Adrenal gland (tissue), 12 donors: ENCODE results near the gene PFKFB4. TPM values are rescaled to one million over a fixed set of nuclear protein-coding genes. Genes with fewer than 3 reads are reported as not detected.

Experiments used
- DNase-seq, 7 donors: peaks; one replicate each; pipeline ENCODE4 v3.0.0-alpha.2; 2019 to 2020
- H3K27ac ChIP-seq, 5 donors: fragments of 200-600 bp; sonication (generic) in 4 of 5; 1 replicate in 3 of 5; 2 replicates in 2 of 5; pipeline versions ENCODE4 v1.5.1 to v1.8.0; 2016 to 2020; ENCODE audit warnings: mild to moderate bottlenecking in 1 of 5
- H3K27me3 ChIP-seq: fragments of 200-600 bp; 2 replicates; pipeline ENCODE4 v1.8.0; 2021
- H3K36me3 ChIP-seq, 2 donors: fragments of 200-600 bp; replicated peaks in 1 of 2; 1 replicate in 1 of 2; 2 replicates in 1 of 2; pipeline versions ENCODE4 v1.5.1 to v1.8.0; 2018 to 2022
- H3K4me1 ChIP-seq, 2 donors: fragments of 200-600 bp; replicated peaks in 1 of 2; 1 replicate in 1 of 2; 2 replicates in 1 of 2; pipeline versions ENCODE4 v1.5.1 to v1.8.0; 2018 to 2021
- H3K4me3 ChIP-seq, 4 donors: fragments of 200-600 bp; sonication (generic) in 3 of 4; one replicate each; pipeline ENCODE4 v1.5.1; 2016 to 2018
- H3K9me3 ChIP-seq, 3 donors: fragments of 200-600 bp; sonication (generic) in 1 of 3; replicated peaks in 1 of 3; 1 replicate in 2 of 3; 2 replicates in 1 of 3; pipeline versions ENCODE4 v1.5.1 to v1.8.0; 2016 to 2021
- POLR2A ChIP-seq, 2 donors: fragments of 450-650 bp; IDR thresholded peaks; one replicate each; pipeline ENCODE4 v1.6.1; 2017; ENCODE audit warnings: antibody characterized with exemption in 2 of 2, mild to moderate bottlenecking in 2 of 2, moderate library complexity in 1 of 2
- WGBS, 4 donors: extraction: QIAGEN DNeasy Blood & Tissue Kit in 2 of 4; methylation state at CpG; one replicate each; pipeline versions ENCODE4 v1.1.5 to v1.1.7; 2013 to 2017; 5-methylcytosine and 5-hydroxymethylcytosine counted together
- intact Hi-C, 2 donors: fragments of 100-400 bp; cut with DNase I; formaldehyde crosslinking; loops; one replicate each; pipeline versions ENCODE4 v1.14.1 to v1.15.0; 2022 to 2023
- polyA plus RNA-seq, 3 donors: library from polyadenylated mRNA; stranded (reverse); fragments of 200-250 nt in 2 of 3; fragments of 350-450 nt in 1 of 3; fragmentation: Illumina TruSeq in 1 of 3; extraction: RNeasy Lipid Tissue Mini Kit (QIAGEN cat#74804) in 1 of 3; gene quantifications; one replicate each; pipeline ENCODE4 v1.2.3, GENCODE V29; 2013 to 2014
- total RNA-seq, 9 donors: library from RNA; depleted of rRNA in 4 of 9; stranded (reverse); fragments of >200 nt in 4 of 9; fragments of 120-200 nt in 1 of 9; fragmentation: NEBNext Ultra II Directional in 1 of 9; extraction: Animal tissue kit (Norgen Biotek cat#: 25700) in 1 of 9; gene quantifications; one replicate each; pipeline versions ENCODE4 v1.1.0 to v1.2.4, GENCODE V29; 2013 to 2023
- TF ChIP-seq, protein P1 (sequence below), 6 experiments: fragments of 450-650 bp in 4 of 6; fragments of 200-600 bp in 2 of 6; sonication (generic) in 1 of 6; IDR thresholded peaks; 1 replicate in 5 of 6; 2 replicates in 1 of 6; pipeline versions ENCODE4 v1.5.1 to v1.8.0; 2016 to 2021; ENCODE audit warnings: antibody characterized with exemption in 6 of 6, mild to moderate bottlenecking in 2 of 6, moderate library complexity in 1 of 6
- donor health status: healthy with polysubstance abuse.
- donor health status: Bipolar disorder and iron deficiency.
- donor health status: DM: yes; HTN: yes; CAD: no.
- donor health status: DM: no; HTN: no; CAD: no.
- donor health status: DM: no; HTN: no; CAD: no.
- donor health status: DM: yes; HTN: yes; CAD: no.

The PFKFB4 gene
- total and polyA plus RNA-seq, 12 donors, result 1.8 to 12.9 (median 4.5) TPM

DNA sequence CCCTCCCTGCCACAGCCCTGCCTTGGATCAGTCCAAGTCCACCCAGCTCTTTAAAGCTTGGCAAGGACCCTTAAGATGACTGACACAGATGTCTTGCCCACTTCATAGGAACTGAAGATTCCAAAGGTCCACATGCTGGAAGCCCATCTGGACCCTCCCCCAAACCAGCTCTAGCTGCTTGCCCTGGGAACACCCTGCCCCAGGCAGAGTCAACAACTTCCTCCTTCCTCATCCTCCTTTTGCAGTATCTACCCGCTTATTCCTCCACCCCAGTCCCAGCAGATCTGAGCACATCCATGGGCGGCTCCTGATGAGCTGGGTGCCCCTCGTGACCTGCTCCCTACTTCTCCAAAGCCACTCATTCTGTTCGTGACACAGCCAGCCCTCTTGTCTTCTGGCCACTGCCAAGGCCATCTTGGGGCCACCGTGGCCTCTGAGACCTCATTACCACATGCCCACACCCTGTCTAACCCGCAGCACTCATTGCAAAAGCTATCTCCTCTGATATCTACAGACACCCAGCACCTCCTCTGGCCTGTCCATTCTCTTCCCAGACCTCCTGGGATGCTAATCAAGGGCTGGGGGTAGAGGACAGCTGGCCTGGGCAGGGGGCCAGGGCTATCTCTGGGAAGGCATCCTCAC, 2.0 kb upstream of the PFKFB4 start:
- intact Hi-C loops, result no loop called here

DNA sequence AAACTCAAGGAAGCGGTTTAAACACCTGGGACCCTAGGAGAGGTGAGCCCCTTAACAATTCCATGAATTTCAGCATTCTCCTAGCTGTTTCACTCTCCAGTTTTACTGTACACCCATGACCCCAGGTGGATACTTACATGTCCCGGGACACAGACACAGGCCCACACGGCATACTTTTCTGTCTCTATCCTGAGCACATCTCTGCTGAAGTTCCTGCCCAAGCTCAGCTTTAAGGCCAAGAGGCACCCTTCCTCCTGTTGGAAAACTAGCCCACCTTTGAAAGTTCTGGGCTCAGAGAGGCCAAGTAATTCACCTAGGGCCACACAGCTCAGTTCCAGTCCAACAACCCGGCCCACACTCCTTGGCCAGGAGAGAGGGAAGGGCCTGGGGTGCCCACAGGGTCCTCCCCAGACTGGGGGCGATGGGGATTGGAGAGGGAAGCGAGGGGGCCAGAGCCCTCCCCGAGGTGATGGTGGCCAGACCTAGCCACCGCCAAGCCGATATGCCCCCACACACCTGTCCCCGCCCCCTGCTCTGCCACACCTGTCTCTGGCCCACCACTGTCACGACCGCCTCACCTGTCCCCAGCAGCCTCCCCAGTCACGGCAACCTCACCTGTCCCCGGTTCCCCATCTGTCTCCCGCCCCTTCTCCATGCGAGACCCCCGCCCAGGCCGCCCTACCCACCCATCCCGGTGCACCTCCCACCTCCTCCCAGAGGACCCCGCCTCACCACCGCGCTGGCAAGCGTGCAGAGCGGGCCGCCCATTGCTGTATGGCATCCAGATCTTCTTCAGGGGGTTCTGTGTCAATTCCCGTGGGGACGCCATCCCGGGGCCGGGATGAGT, 431 bp downstream of the PFKFB4 start:
- 21 to 30% (median 25%) methylated on average over 11 to 29 of the region's 29 CpGs for WGBS, 4 donors
- intact Hi-C loops, result no loop called here
- Histone ChIP-seq H3K4me1 (peaks cover 14 to 41% of the 10 kb centered on the region in 2 donors), H3K27ac (peak overlapping the region in 1 of 5 donors; percentile 57), H3K9me3 (no peaks in the 10 kb centered on the region), H3K4me3 (peak overlapping the region in 2 of 4 donors; percentile 28 to 67), H3K36me3 (no peaks in the 10 kb centered on the region), H3K27me3 (no peaks in the 10 kb centered on the region)
- peak in 1 of 2 donors; percentile 30 for TF ChIP-seq POLR2A (IDR thresholded peaks at IDR 0.05)
- TF ChIP-seq, protein P1, sequence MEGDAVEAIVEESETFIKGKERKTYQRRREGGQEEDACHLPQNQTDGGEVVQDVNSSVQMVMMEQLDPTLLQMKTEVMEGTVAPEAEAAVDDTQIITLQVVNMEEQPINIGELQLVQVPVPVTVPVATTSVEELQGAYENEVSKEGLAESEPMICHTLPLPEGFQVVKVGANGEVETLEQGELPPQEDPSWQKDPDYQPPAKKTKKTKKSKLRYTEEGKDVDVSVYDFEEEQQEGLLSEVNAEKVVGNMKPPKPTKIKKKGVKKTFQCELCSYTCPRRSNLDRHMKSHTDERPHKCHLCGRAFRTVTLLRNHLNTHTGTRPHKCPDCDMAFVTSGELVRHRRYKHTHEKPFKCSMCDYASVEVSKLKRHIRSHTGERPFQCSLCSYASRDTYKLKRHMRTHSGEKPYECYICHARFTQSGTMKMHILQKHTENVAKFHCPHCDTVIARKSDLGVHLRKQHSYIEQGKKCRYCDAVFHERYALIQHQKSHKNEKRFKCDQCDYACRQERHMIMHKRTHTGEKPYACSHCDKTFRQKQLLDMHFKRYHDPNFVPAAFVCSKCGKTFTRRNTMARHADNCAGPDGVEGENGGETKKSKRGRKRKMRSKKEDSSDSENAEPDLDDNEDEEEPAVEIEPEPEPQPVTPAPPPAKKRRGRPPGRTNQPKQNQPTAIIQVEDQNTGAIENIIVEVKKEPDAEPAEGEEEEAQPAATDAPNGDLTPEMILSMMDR (IDR thresholded peaks at IDR 0.05), result no peak
- DNase-seq, result no peak

More for the DNA sequence above, 2.0 kb upstream of the PFKFB4 start:
- Histone ChIP-seq H3K9me3 (no peaks in the 10 kb centered on the region), H3K4me3 (no peak overlapping the region), H3K4me1 (peaks cover 14 to 41% of the 10 kb centered on the region in 2 donors), H3K27me3 (no peaks in the 10 kb centered on the region), H3K36me3 (no peaks in the 10 kb centered on the region), H3K27ac (peak overlapping the region in 2 of 5 donors; percentile 45 to 75)
- TF ChIP-seq, protein P1 (IDR thresholded peaks at IDR 0.05), result no peak
- no peak for TF ChIP-seq POLR2A (IDR thresholded peaks at IDR 0.05)
- DNase-seq, result peak; percentile 34 to 72 (median 51)
- WGBS, 4 donors, result 37 to 63% (median 45%) methylated on average over 6 of the region's 6 CpGs

GRCh38 chr3:48555231-48555948, 1.2 kb downstream of the PFKFB4 start:
- WGBS, 4 donors, result 93 to 96% (median 95%) methylated on average over 10 of the region's 10 CpGs
- Histone ChIP-seq H3K9me3 (no peaks in the 10 kb centered on the region), H3K27ac (no peak overlapping the region), H3K4me1 (peaks cover 10 to 33% of the 10 kb centered on the region in 2 donors), H3K36me3 (no peaks in the 10 kb centered on the region), H3K27me3 (no peaks in the 10 kb centered on the region), H3K4me3 (no peak overlapping the region)
- TF ChIP-seq POLR2A (IDR thresholded peaks at IDR 0.05), result no peak
- TF ChIP-seq, protein P1 (IDR thresholded peaks at IDR 0.05), result no peak
- intact Hi-C loops, result no loop called here
- DNase-seq, result no peak
